ENCODE measurements around the gene PLXNB3.

Gene PLXNB3

GRCh38 chrX:153727123-153727931, 36.7 kb upstream of the PLXNB3 start:
- TF ChIP-seq ESRRG (CRISPR knock-in tag; IDR thresholded peaks at IDR 0.05) (no peak), GLIS3 (CRISPR knock-in tag; IDR thresholded peaks at IDR 0.05) (no peak), SNAI2 (CRISPR knock-in tag; IDR thresholded peaks at IDR 0.05) (no peak), CSDC2 (CRISPR knock-in tag; IDR thresholded peaks at IDR 0.05) (no peak), ZFP3 (CRISPR knock-in tag; IDR thresholded peaks at IDR 0.05) (no peak), ZFP30 (CRISPR knock-in tag; IDR thresholded peaks at IDR 0.05) (no peak)
- TF ChIP-seq, protein P1, sequence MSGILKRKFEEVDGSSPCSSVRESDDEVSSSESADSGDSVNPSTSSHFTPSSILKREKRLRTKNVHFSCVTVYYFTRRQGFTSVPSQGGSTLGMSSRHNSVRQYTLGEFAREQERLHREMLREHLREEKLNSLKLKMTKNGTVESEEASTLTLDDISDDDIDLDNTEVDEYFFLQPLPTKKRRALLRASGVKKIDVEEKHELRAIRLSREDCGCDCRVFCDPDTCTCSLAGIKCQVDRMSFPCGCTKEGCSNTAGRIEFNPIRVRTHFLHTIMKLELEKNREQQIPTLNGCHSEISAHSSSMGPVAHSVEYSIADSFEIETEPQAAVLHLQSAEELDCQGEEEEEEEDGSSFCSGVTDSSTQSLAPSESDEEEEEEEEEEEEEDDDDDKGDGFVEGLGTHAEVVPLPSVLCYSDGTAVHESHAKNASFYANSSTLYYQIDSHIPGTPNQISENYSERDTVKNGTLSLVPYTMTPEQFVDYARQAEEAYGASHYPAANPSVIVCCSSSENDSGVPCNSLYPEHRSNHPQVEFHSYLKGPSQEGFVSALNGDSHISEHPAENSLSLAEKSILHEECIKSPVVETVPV (CRISPR knock-in tag; IDR thresholded peaks at IDR 0.05): no peak
- peak; percentile 0; the same call in 1 of the 3 replicates for ATAC-seq

DNA sequence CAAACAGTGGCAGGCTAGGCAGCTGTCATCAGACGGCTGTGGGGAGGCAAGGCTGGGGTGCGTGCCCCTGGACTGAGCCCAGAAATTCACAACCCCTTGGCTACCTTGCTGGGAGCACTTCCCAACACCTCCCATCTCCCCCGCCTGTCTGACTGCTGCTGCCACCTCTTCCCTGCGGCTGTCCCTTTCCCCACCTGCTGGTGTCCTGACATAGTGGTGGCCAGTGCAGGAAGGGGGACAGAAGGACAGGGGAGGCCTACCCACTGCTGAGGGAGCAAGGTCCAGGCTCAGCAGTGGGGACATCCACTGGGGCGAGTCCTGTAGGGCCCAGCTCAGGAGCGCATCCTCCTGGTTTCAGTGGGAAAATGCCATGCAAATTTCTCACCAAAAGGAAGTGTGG, 36.0 kb upstream of the PLXNB3 start:
- no peak for ATAC-seq
- TF ChIP-seq, protein P2, sequence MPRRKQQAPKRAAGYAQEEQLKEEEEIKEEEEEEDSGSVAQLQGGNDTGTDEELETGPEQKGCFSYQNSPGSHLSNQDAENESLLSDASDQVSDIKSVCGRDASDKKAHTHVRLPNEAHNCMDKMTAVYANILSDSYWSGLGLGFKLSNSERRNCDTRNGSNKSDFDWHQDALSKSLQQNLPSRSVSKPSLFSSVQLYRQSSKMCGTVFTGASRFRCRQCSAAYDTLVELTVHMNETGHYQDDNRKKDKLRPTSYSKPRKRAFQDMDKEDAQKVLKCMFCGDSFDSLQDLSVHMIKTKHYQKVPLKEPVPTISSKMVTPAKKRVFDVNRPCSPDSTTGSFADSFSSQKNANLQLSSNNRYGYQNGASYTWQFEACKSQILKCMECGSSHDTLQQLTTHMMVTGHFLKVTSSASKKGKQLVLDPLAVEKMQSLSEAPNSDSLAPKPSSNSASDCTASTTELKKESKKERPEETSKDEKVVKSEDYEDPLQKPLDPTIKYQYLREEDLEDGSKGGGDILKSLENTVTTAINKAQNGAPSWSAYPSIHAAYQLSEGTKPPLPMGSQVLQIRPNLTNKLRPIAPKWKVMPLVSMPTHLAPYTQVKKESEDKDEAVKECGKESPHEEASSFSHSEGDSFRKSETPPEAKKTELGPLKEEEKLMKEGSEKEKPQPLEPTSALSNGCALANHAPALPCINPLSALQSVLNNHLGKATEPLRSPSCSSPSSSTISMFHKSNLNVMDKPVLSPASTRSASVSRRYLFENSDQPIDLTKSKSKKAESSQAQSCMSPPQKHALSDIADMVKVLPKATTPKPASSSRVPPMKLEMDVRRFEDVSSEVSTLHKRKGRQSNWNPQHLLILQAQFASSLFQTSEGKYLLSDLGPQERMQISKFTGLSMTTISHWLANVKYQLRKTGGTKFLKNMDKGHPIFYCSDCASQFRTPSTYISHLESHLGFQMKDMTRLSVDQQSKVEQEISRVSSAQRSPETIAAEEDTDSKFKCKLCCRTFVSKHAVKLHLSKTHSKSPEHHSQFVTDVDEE (CRISPR knock-in tag; IDR thresholded peaks at IDR 0.05): no peak
- no peak for TF ChIP-seq ZNF8 (CRISPR knock-in tag; IDR thresholded peaks at IDR 0.05)
- TF ChIP-seq ZFP3 (CRISPR knock-in tag; IDR thresholded peaks at IDR 0.05): no peak
- TF ChIP-seq CREB5 (CRISPR knock-in tag; IDR thresholded peaks at IDR 0.05; ENCODE audit: low read depth): no peak
- TF ChIP-seq ISL1 (CRISPR knock-in tag; IDR thresholded peaks at IDR 0.05): no peak
- TF ChIP-seq ZFP30 (CRISPR knock-in tag; IDR thresholded peaks at IDR 0.05): no peak
- no peak for TF ChIP-seq SNAI2 (CRISPR knock-in tag; IDR thresholded peaks at IDR 0.05)
- no peak for TF ChIP-seq TOX (CRISPR knock-in tag; IDR thresholded peaks at IDR 0.05; ENCODE audit: borderline replicate concordance)
- TF ChIP-seq ZNF565 (CRISPR knock-in tag; conservative IDR thresholded peaks at IDR 0.05; ENCODE audit: low read depth): no peak
- TF ChIP-seq PPARA (CRISPR knock-in tag; IDR thresholded peaks at IDR 0.05; ENCODE audit: borderline replicate concordance): no peak
- TF ChIP-seq, protein P3, sequence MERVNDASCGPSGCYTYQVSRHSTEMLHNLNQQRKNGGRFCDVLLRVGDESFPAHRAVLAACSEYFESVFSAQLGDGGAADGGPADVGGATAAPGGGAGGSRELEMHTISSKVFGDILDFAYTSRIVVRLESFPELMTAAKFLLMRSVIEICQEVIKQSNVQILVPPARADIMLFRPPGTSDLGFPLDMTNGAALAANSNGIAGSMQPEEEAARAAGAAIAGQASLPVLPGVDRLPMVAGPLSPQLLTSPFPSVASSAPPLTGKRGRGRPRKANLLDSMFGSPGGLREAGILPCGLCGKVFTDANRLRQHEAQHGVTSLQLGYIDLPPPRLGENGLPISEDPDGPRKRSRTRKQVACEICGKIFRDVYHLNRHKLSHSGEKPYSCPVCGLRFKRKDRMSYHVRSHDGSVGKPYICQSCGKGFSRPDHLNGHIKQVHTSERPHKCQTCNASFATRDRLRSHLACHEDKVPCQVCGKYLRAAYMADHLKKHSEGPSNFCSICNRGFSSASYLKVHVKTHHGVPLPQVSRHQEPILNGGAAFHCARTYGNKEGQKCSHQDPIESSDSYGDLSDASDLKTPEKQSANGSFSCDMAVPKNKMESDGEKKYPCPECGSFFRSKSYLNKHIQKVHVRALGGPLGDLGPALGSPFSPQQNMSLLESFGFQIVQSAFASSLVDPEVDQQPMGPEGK (CRISPR knock-in tag; IDR thresholded peaks at IDR 0.05; ENCODE audit: borderline replicate concordance): no peak
- TF ChIP-seq RARB (CRISPR knock-in tag; IDR thresholded peaks at IDR 0.05): no peak
- no peak for TF ChIP-seq POU6F1 (CRISPR knock-in tag; IDR thresholded peaks at IDR 0.05; ENCODE audit: borderline replicate concordance, low read depth)
- TF ChIP-seq, protein P1 (CRISPR knock-in tag; IDR thresholded peaks at IDR 0.05): no peak
- no peak for TF ChIP-seq OSR1 (CRISPR knock-in tag; IDR thresholded peaks at IDR 0.05)
